Measurements from ENCODE around the gene C3orf52.
"Not testable (repeated sequence)": the region's sequence is repeated elsewhere in the genome, so short reads cannot be mapped to it uniquely, and the experiment has no call there.

- TF ChIP-seq CTCF (IDR thresholded peaks at IDR 0.05; ENCODE audit: poor library complexity); EZH2 (IDR thresholded peaks at IDR 0.05; ENCODE audit: borderline replicate concordance); EZH2phosphoT487 (IDR thresholded peaks at IDR 0.05; ENCODE audit: low read depth, severe bottlenecking, unreplicated experiment): not testable (repeated sequence)
These were observed 13.7 kb upstream of the C3orf52 start for GRCh38 chr3:112072387-112073060.
